ENCODE data around the gene ZC3H6.
"Not testable (repeated sequence)": the region's sequence is repeated elsewhere in the genome, so short reads cannot be mapped to it uniquely, and the experiment has no call there.

The ZC3H6 gene

GRCh38 chr2:112340475-112341267 is 65.3 kb downstream of the ZC3H6 start:
- DNase-seq, result no peak

GRCh38 chr2:112342067-112342550 is 66.7 kb downstream of the ZC3H6 start:
- DNase-seq, result no peak

DNA sequence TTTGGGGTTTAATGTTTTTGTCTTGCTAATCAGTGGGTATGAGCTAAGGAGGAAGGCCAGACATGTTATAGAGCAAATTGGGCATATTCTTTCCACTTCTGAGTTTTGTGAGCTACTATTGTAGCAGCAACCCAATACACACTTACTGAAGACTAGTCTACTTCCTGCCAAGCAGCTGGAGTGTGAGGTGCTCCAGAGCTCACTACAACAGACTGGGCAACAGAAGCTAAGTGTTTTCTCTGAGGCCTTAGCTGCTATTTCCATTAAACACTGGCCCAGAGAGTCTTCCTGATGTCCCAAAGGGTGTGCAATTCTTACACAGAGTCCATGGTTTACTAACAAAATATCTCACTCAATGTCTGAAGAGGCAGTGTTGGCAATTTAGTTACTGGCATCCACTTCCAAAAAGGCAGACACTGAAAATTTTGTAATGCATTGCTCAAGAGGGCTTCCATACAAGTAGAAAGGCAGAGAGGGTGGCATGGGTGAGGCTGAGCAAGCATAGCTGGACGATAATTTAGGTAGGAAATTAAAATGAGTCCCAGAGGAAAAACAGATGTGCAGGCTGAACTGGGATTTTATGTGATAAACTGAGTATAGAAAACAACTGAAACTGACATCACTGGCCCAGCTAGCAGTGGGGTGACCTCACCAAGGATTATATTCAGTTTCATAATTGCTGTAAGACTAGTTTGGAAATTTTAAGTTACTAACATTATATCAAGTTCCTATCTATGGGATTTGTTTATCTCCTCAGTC is 68.6 kb downstream of the ZC3H6 start:
- no peak for DNase-seq

DNA sequence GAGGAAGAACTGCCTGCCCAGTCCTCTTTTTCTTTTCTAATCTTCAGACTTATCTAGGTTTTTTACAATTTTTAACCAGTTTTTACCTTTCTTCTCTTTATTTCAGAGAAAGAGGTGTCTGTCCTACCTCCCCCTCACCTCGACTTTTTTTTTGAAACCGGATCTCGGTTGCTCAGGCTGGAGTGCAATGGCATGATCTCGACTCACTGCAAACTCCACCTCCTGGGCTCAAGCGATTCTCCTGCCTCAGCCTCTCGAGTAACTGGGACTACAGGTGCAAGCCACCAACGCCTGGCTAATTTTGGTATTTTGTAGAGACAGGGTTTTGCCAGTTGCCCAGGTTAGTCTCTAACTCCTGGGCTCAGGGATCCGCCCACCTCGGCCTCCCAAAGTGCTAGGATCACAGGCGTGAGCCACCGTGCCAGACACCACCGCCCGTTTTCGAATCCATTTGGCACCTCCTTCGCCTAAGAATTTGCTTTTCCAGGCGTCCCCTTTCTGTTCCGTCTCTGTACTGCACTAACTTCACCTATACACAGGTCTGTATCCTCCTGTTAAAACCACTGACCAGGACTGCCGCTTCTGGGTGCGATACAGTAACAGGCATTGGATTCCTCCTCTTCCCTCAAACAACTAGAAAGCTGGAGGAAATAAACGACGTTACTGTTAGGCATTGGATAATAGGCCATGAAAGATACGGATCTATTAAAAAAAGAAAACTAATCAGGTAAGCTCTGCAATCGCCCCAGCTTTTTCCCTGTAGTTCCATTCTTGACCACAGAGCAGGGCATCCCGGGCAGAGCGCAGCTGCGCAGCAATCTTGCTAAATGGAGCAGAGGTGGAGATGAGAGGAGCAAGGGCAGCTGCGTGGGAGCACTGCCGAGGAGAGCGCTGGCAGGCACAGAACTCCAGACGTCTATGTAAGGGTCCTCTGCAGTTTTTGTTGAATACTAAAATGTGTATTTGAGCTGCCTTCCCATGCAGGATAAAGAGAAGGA is 69.9 kb downstream of the ZC3H6 start:
- no peak for DNase-seq

DNA sequence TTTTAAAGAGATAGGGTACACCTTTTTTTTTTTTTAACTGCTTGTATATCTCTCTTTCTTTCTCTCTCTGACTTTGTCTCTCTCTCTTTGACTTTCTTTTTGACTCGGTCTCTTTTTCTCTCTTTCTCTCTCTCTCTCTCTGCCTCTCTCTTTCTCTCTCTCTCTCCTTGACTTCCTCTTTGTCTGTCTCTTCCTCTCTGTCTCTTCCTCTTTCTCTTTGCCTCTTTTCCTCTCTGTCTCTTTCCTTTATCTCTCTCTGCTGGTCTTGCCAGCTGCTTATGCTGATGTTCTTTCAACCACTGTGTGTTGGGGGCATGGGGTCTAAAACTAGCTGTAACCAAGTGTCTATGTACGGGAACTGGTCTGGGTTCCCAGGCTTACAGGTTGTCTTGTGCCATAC is 76.9 kb downstream of the ZC3H6 start:
- DNase-seq, result not testable (repeated sequence)

GRCh38 chr2:112352809-112353603 is 77.6 kb downstream of the ZC3H6 start:
- not testable (repeated sequence) for DNase-seq

GRCh38 chr2:112354335-112354734 is 78.9 kb downstream of the ZC3H6 start:
- DNase-seq, result not testable (repeated sequence)

DNA sequence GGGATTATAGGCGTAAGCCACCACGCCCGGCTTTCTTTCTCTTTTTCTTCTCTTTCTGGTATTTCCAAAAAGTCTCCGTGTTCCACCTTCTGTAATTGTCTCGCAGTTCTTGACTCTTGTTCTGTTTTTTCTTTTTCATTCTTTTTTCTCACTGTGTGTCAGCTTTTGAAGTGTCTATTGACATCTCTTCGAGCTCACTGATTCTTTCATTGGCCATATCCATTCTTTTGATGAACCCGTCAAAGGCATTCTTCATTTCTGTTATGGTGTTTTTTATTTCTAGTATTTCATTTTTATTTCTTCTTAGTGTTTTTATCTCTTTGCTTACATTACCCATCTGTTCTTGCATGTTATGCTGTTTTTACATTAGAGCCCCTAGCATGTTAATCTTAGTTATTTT is 84.7 kb downstream of the ZC3H6 start:
- not testable (repeated sequence) for DNase-seq

Measured in GOT3 (cell line).